Ishikawa (cell line): ENCODE data around the gene ABHD18.

Source experiments
- CEBPB ChIP-seq: IDR thresholded peaks from 2 replicates; pipeline ENCODE4 v1.6.1; 2012
- CREB1 ChIP-seq: IDR thresholded peaks from 2 replicates; pipeline ENCODE4 v1.6.1; 2012; ENCODE audit warnings: low read depth
- EGR1 ChIP-seq: IDR thresholded peaks from 2 replicates; pipeline ENCODE4 v1.6.1; 2012
- EP300 ChIP-seq: IDR thresholded peaks from 2 replicates; pipeline ENCODE4 v1.6.1; 2012; ENCODE audit warnings: borderline replicate concordance
- FOXM1 ChIP-seq: IDR thresholded peaks from 2 replicates; pipeline ENCODE4 v1.6.1; 2012; ENCODE audit warnings: low read depth, borderline replicate concordance
- MAX ChIP-seq: IDR thresholded peaks from 2 replicates; pipeline ENCODE4 v1.6.1; 2012
- NFIC ChIP-seq: IDR thresholded peaks from 2 replicates; pipeline ENCODE4 v1.6.1; 2012
- RAD21 ChIP-seq: IDR thresholded peaks from 2 replicates; pipeline ENCODE4 v1.6.1; 2012; ENCODE audit warnings: low read depth
- REST ChIP-seq: IDR thresholded peaks from 2 replicates; pipeline ENCODE4 v1.6.1; 2012; ENCODE audit warnings: low read depth, mild to moderate bottlenecking
- TAF1 ChIP-seq: IDR thresholded peaks from 2 replicates; pipeline ENCODE4 v1.6.1; 2012; ENCODE audit warnings: low read depth, mild to moderate bottlenecking
- TCF12 ChIP-seq: IDR thresholded peaks from 2 replicates; pipeline ENCODE4 v1.6.1; 2012; ENCODE audit warnings: low read depth
- TEAD4 ChIP-seq: IDR thresholded peaks from 2 replicates; pipeline ENCODE4 v1.6.1; 2012
- USF1 ChIP-seq: IDR thresholded peaks from 2 replicates; pipeline ENCODE4 v1.6.1; 2012
- YY1 ChIP-seq: IDR thresholded peaks from 2 replicates; pipeline ENCODE4 v1.6.1; 2012; ENCODE audit warnings: low read depth
- ZBTB7A ChIP-seq: IDR thresholded peaks from 2 replicates; pipeline ENCODE4 v1.6.1; 2012; ENCODE audit warnings: low read depth

Gene ABHD18

GRCh38 chr4:127968586-127968985 lies 3.4 kb downstream of the ABHD18 start:
- TF ChIP-seq RAD21 (no peak), NFIC (no peak), YY1 (no peak), USF1 (no peak), CEBPB (no peak), TEAD4 (no peak), TCF12 (no peak), TAF1 (no peak), FOXM1 (no peak), ZBTB7A (no peak), EGR1 (no peak), REST (no peak), CREB1 (no peak), MAX (no peak), EP300 (no peak)

- TF ChIP-seq REST (no peak), CEBPB (peak; percentile 82)
Measured at GRCh38 chr4:127975121-127975770, 10.0 kb downstream of the ABHD18 start.

- no peak for TF ChIP-seq CEBPB
- TF ChIP-seq YY1 = no peak
- no peak for TF ChIP-seq CREB1
- no peak for TF ChIP-seq TEAD4
- TF ChIP-seq EGR1 = no peak
- TF ChIP-seq RAD21 = no peak
- TF ChIP-seq MAX = no peak
- no peak for TF ChIP-seq EP300
- TF ChIP-seq TAF1 = no peak
- TF ChIP-seq TCF12 = no peak
- no peak for TF ChIP-seq FOXM1
- no peak for TF ChIP-seq ZBTB7A
- TF ChIP-seq USF1 = no peak
- TF ChIP-seq NFIC = no peak
- TF ChIP-seq REST = no peak
Measured at GRCh38 chr4:127978930-127979329, 13.7 kb downstream of the ABHD18 start.

- TF ChIP-seq CREB1 (no peak), TCF12 (no peak)
Measured at GRCh38 chr4:127982445-127982844, 17.2 kb downstream of the ABHD18 start.

GRCh38 chr4:127985989-127986388 lies 20.8 kb downstream of the ABHD18 start:
- TF ChIP-seq YY1 (no peak), USF1 (no peak), REST (no peak), TCF12 (no peak), ZBTB7A (no peak), CEBPB (no peak), CREB1 (no peak), TAF1 (no peak), EGR1 (no peak), EP300 (no peak), RAD21 (no peak), MAX (no peak), FOXM1 (no peak)
